D721Med (cell line): ENCODE data around the gene ZNF544.
"Not testable (repeated sequence)": the region's sequence is repeated elsewhere in the genome, so short reads cannot be mapped to it uniquely, and the experiment has no call there.

ENCODE experiments used
- DNase-seq: peaks from one replicate; pipeline ENCODE4 v3.0.0; 2011; ENCODE audit warnings: low spot score; ENCODE audit not compliant: insufficient read length
- FAIRE-seq: peaks from 2 replicates; lab custom pipeline; 2011; peaks lifted over from hg19 to GRCh38; lab: Jason Lieb, UNC
- TF ChIP-seq, protein P1 (sequence below): IDR thresholded peaks from 2 replicates; pipeline ENCODE4 v1.5.1; 2012; ENCODE audit warnings: mild to moderate bottlenecking, control low read depth; ENCODE audit not compliant: insufficient read depth; ENCODE audit errors: missing control alignments

ZNF544 gene

DNA sequence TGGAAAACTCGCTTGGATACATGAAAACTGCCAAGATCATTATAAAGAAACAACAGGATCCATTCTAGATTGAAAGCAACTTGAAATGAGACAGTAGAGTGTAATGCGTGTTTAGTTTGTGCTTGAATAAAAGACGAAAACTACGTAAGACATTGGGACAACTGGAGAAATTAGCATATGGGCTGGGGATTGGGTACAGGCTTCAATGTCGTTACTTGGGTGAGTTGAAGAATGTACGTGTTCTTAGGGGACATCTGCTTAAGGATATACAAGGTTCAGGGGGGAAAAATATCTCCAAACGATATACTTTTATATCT lies 76.0 kb downstream of the ZNF544 start:
- FAIRE-seq (no peak), DNase-seq (no peak)
- TF ChIP-seq, protein P1, sequence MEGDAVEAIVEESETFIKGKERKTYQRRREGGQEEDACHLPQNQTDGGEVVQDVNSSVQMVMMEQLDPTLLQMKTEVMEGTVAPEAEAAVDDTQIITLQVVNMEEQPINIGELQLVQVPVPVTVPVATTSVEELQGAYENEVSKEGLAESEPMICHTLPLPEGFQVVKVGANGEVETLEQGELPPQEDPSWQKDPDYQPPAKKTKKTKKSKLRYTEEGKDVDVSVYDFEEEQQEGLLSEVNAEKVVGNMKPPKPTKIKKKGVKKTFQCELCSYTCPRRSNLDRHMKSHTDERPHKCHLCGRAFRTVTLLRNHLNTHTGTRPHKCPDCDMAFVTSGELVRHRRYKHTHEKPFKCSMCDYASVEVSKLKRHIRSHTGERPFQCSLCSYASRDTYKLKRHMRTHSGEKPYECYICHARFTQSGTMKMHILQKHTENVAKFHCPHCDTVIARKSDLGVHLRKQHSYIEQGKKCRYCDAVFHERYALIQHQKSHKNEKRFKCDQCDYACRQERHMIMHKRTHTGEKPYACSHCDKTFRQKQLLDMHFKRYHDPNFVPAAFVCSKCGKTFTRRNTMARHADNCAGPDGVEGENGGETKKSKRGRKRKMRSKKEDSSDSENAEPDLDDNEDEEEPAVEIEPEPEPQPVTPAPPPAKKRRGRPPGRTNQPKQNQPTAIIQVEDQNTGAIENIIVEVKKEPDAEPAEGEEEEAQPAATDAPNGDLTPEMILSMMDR, result no peak

DNA sequence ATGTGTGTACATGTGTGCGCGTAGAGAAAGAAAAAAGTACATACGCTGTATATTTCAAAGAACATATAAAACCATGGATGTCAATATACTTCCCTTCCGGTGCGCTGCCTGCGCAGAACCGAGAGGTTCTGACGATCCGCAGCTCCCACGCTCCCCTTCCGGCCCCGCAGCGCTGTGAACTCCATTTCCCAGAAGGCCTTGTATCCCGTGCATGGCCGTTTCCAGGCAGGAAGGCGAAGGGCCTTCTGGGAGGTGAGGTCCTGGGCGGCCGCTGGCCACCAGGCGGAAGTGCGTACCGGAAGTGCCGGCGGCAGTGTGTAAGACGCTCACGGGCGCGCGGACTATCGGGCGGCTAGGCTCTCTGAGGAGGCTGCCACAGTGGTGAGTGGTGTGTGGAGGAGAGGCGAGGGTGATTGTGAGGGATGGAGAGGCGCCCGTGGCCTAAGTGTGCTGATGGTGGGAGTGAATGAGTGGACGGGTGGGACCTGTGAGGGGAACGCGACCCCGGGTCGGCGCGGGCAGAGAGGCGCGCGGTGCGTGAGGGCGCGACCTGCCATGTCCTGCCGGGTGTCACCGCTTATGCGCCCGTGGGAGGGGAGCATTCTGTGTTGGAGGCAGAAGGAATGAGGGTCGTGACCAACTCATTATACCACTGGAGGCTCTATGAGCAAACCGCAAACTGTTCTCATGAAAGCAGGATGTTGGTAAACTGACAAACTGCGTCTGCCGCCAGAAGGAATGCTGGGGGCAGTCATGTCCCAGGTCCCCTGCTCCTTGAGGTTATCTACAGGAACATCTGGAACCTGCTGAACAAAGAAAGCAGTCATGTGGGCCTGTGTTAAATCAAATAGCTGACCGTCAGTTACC lies 76.6 kb downstream of the ZNF544 start, which contains the start of gene ERVK3-1:
TSS of gene ERVK3-1 (plus strand) at position 313 of the 867 bp plus-strand sequence. CDS start 6,792 bp downstream, outside the sequence.
- DNase-seq (peak; percentile 57), FAIRE-seq (no peak)
- TF ChIP-seq, protein P1, result no peak

DNA sequence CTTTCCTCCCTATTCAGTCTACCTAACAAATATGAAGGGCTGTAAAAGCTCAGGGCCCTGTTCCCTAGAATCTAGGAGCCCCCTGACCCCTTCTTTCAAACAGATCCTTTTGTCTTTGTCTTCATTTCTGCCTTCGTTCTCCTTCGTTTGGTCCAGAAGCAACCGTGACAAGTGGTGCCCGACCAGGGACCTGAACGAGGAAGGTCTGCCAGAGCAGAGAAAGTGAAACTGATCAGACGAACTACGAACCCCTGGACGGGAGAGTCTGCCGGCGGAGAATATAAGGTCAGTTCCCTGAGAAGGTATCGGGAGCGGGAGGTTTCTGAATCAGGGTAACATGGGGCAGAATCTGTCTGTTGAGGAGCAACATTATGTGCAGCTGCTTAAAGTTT lies 77.2 kb downstream of the ZNF544 start:
- FAIRE-seq (no peak), DNase-seq (no peak)
- TF ChIP-seq, protein P1, result no peak

DNA sequence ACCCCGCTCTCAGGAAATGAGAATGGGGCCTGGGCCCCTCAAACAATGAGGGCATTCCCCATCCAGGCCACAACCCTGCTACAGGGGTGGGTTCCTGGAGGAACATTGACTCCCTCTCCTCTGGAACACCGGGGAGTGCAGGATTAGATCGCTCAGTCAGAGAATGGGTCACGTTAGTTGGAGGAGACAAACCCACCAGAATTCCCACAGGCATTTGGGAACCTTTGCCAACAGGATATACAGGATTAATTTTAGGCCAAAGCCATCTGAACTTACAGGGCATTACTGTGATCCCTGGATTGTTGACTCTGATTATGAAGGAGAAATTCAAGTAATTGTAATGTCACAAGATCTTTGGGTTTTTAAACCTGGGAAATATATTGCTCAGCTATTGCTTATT lies 79.0 kb downstream of the ZNF544 start:
- TF ChIP-seq, protein P1, result no peak
- FAIRE-seq (no peak), DNase-seq (no peak)

DNA sequence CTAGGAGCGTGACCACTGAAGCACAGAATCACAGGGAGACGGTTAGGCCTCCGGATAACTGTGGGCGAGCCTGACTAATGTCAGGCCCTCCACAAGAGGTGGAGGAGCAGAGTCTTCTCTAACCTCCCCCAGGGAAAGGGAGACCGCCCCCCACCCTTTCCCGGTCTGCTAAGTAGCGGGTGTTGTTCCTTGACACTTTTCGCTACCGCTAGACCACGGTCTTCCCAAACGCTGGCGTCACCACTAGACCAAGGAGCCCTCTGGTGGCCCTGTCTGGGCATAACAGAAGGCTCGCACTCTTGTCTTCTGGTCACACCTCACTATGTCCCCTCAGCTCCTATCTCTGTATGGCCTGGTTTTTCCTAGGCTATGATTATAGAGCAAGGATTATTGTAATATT lies 82.0 kb downstream of the ZNF544 start:
- TF ChIP-seq, protein P1, result peak; percentile 27
- not testable (repeated sequence) for DNase-seq, FAIRE-seq

DNA sequence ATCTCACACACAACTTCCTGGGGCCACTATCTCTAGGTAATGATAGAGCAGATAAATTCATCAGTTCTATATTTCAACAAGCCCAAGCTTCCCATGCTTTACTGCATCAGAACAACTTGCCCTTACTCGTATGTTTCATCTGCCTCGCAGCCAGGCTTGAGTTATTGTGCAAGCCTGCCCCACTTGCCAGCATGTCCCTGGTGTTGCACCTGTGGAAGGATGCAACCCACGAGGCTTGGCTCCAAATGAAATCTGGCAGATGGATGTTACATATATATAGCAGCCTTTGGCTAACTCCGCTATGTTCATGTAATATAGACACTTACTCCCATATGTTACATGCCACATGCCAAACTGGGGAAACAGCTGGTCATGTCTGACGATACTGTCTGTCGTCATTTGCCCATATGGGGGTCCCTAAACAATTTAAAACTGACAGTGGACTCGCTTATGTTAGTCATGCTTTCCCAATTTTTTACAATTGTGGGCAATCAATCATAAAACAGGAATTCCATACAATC lies 82.7 kb downstream of the ZNF544 start:
- FAIRE-seq, result no peak
- TF ChIP-seq, protein P1, result no peak
- DNase-seq, result no peak
